Activated CD8-positive, alpha-beta memory T cell treated with anti-CD3 and anti-CD28 coated beads, Interleukin-2, amount 10 ng/mL, durations not matched to agents 7 days and 5 days (primary cell): ENCODE measurements around the gene RAB20. TPM values are rescaled to one million over a fixed set of nuclear protein-coding genes. Genes with fewer than 3 reads are reported as not detected.

Source experiments
- ATAC-seq: fragments of 150-1000 bp; cut with Tn5 transposase; one replicate; pipeline ENCODE4 v1.10.0; 2021; ENCODE audit warnings: moderate library complexity
- CTCF ChIA-PET: fragments of 350-600 bp; sonication (Branson Sonifier 250); formaldehyde crosslinking; loops from one replicate; lab custom pipeline; 2021; ENCODE audit warnings: antibody characterized with exemption; lab: Charles Lee
- DNase-seq: peaks from one replicate; pipeline ENCODE4 v3.0.0-alpha.2; 2020
- H3K27ac Mint-ChIP-seq: one replicate; pipeline ENCODE4 v1.8.0; 2021; ENCODE audit warnings: mild to moderate bottlenecking, mixed read lengths
- H3K27me3 Mint-ChIP-seq: one replicate; pipeline ENCODE4 v1.8.0; 2021; ENCODE audit warnings: mixed read lengths
- H3K36me3 Mint-ChIP-seq: one replicate; pipeline ENCODE4 v1.8.0; 2021; ENCODE audit warnings: mild to moderate bottlenecking, mixed read lengths
- H3K4me1 Mint-ChIP-seq: one replicate; pipeline ENCODE4 v1.8.0; 2021; ENCODE audit warnings: mixed read lengths
- H3K4me3 Mint-ChIP-seq: one replicate; pipeline ENCODE4 v1.8.0; 2021; ENCODE audit warnings: mild to moderate bottlenecking, moderate library complexity, mixed read lengths
- H3K9me3 Mint-ChIP-seq: one replicate; pipeline ENCODE4 v1.8.0; 2022; ENCODE audit warnings: low read depth, mixed read lengths
- total RNA-seq, 2 experiments: library from RNA; stranded (reverse); gene quantifications; one replicate each; pipeline ENCODE4 v1.2.3, GENCODE V29; 2021

Gene RAB20
- total RNA-seq, 2 experiments from 2014 or later, result 1.1 to 3.8 TPM

DNA sequence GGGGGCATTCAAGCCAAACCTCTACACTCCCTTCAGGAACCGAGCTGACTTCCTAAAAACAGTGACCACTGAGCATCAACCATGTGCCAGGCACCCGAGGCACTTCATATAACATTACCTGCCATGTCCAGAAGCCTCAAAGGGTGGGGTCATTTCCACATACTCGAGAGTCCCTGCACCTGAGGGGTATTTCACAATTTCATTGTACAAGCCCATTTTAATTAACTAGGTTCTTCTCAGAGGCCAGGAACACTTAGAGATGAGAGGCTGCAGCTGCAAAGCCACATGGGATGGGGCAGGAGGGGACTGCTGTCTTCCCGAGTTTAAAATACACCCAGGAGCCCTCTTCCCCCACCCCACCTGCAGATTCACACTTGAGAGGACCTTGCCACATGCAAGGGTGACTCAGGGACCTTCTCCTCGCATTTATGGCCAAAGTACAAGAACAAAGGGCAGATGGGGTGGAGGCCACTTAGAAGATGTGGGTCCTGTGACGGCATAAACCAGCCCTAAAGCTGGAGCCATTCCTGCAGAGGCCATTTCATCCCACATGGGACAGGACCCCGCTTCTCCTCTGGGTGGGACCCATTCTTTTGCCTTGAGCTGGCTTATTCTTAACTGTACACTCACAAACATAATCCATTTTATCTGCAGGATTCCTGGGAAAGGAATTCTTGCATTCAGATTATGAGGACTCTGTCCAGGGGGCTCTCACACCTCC, 43.9 kb downstream of the RAB20 start:
- Mint-ChIP-seq H3K27ac (no peak overlapping the region), H3K9me3 (no peaks in the 10 kb centered on the region), H3K4me3 (no peak overlapping the region), H3K27me3 (peaks cover 4% of the 10 kb centered on the region), H3K4me1 (peaks cover 32% of the 10 kb centered on the region), H3K36me3 (no peaks in the 10 kb centered on the region)
- no peak for ATAC-seq
- CTCF ChIA-PET, result no interaction called here
- DNase-seq, result no peak

DNA sequence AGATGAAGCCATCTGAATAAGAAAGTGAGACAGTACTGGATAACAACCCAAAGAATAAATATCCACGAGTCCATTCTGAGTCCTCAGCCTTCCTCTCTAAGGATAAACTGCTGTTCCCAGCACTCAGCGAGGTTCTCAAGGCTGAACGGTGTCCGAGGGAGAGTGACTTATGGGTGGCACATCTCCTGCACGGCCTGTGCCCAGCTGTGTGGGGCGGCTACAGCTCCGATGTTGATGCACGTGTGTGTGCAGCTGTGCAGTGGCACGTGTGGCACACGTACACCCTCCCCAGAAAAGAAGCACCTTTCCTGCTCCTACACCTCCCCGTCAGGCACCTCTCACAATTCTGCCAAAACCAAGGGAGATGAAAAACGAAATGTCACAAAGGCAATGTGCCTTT, 45.0 kb downstream of the RAB20 start:
- DNase-seq (no peak), ATAC-seq (no peak)
- Mint-ChIP-seq H3K27ac (no peak overlapping the region), H3K4me3 (no peak overlapping the region), H3K36me3 (no peaks in the 10 kb centered on the region), H3K27me3 (peaks cover 4% of the 10 kb centered on the region), H3K9me3 (no peaks in the 10 kb centered on the region), H3K4me1 (peaks cover 32% of the 10 kb centered on the region)
- CTCF ChIA-PET, result no interaction called here

DNA sequence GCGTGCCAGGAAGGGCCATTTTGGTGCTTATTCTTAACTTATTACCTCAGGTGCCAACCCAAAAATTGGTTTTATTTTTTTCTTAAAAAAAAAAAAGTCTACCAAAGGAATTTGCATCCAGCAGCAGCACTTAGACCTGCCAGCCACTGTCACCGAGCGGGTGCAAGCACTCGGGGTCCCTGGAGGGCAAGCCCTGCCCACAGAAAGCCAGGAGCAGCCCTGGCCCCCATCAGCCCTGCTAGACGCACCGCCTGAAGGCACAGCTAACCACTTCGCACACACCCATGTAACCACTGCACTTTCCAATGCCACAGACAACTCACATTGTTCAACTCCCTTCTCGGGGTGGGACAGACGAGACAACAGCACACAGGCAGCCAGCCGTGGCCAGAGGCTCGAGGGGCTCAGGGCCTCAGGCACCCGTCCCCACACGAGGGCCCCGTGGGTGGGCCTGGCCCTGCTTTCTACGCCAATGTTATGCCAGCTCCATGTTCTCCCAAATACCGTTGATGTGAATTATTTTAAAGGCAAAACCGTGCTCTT, 49.3 kb downstream of the RAB20 start:
- Mint-ChIP-seq H3K27ac (no peak overlapping the region), H3K27me3 (peaks cover 15% of the 10 kb centered on the region), H3K4me1 (peaks cover 24% of the 10 kb centered on the region), H3K4me3 (no peak overlapping the region), H3K9me3 (no peaks in the 10 kb centered on the region), H3K36me3 (no peaks in the 10 kb centered on the region)
- ATAC-seq, result no peak
- no peak for DNase-seq
- CTCF ChIA-PET, result no interaction called here

DNA sequence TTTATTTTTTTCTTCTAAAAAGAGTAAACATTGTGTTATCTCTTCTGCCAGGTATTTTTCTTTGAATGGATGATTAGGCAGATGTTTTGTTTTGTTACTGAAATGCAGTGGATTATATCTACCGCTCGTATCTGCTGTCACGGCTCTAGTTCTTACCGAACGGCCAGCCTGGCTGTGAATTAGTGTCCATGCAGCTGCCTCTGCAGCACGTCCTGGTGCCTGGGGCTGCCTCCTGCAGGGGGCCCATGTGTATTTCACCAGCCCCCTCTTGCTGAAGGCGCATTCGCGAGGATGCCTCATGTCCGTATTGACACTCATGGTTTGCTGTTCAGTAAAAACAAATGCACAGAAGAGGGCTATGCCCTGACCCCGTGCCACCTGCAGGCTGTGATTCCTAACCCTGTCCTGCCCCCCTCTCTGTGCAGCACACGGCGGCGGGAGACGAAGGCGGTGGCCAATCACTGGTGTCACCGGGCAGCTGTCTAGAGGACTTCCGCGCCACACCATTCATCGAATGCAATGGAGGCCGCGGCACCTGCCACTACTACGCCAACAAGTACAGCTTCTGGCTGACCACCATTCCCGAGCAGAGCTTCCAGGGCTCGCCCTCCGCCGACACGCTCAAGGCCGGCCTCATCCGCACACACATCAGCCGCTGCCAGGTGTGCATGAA, 49.9 kb downstream of the RAB20 start:
- H3K36me3 Mint-ChIP-seq, result no peaks in the 10 kb centered on the region
- no peak for DNase-seq
- H3K4me1 Mint-ChIP-seq, result peaks cover 21% of the 10 kb centered on the region
- CTCF ChIA-PET, result no interaction called here
- H3K27ac Mint-ChIP-seq, result no peak overlapping the region
- peaks cover 13% of the 10 kb centered on the region for H3K27me3 Mint-ChIP-seq
- ATAC-seq, result no peak
- no peaks in the 10 kb centered on the region for H3K9me3 Mint-ChIP-seq
- H3K4me3 Mint-ChIP-seq, result no peak overlapping the region

DNA sequence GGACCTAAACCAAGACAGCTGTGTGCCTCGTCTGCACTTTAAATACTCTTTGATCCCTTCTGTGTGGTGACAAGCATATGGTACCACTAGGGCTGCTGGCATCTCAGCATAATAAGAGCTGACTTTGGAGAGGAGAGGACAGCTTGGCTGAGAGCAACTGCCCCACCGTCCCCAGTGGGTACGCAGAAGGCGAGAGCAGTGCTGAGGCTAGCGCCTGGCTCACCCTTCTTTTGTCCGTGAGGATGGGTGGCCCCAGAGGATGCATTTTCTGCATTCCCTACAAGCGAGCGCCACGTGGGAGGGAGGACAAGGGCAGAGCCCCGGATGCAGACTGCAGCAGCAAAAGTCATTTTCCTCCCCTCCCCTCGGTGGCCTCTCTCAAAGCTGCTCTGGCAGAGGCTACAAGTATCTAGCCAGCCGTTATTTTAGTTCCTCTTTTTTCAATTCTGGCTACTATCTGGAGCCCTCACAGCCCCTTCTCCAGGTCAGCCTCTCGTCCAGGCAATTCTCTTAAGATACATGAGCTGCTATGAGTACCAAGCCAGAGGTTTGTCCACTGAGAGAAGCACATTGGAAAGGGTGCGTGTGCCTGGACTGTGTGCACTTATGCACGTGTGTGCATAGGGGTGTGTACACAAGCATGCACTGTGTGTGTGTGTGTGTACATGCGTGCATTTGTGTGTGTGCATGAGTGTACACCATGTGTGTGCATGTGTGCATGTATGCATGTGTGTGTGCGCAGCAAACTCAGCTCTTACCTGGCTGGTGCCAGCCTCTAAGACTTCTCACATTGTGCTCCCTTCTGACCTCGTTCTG, 51.3 kb downstream of the RAB20 start:
- peak; percentile 23 for ATAC-seq
- H3K4me1 Mint-ChIP-seq, result peaks cover 9% of the 10 kb centered on the region
- peaks cover 13% of the 10 kb centered on the region for H3K27me3 Mint-ChIP-seq
- DNase-seq, result no peak
- no peak overlapping the region for H3K27ac Mint-ChIP-seq
- no peaks in the 10 kb centered on the region for H3K9me3 Mint-ChIP-seq
- no peak overlapping the region for H3K4me3 Mint-ChIP-seq
- CTCF ChIA-PET, result no interaction called here
- H3K36me3 Mint-ChIP-seq, result no peaks in the 10 kb centered on the region

DNA sequence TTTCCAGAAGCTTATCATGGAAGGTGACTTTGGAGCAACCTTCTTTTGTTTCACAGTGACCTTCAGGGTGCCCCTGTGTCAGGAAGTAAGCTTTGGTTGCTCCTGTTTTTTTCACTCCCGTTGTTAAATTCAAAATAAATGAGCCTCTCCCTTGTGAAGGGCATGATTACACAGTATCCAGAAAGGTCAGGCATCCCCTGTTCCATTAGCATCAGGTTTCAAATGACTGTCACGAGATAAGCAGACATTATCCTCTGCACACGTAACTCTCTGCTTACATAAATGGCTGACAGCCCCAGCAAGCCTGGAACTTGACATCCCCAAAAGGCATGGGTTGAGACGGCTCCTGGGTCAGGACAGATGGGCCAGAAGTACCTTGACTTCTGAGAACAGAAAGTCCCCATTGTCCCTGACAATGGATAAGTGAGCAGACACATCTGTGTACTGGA, 52.0 kb downstream of the RAB20 start:
- H3K27ac Mint-ChIP-seq, result no peak overlapping the region
- ATAC-seq, result no peak
- H3K36me3 Mint-ChIP-seq, result no peaks in the 10 kb centered on the region
- DNase-seq, result no peak
- peaks cover 2% of the 10 kb centered on the region for H3K4me1 Mint-ChIP-seq
- CTCF ChIA-PET, result no interaction called here
- no peak overlapping the region for H3K4me3 Mint-ChIP-seq
- no peaks in the 10 kb centered on the region for H3K9me3 Mint-ChIP-seq
- peaks cover 13% of the 10 kb centered on the region for H3K27me3 Mint-ChIP-seq

DNA sequence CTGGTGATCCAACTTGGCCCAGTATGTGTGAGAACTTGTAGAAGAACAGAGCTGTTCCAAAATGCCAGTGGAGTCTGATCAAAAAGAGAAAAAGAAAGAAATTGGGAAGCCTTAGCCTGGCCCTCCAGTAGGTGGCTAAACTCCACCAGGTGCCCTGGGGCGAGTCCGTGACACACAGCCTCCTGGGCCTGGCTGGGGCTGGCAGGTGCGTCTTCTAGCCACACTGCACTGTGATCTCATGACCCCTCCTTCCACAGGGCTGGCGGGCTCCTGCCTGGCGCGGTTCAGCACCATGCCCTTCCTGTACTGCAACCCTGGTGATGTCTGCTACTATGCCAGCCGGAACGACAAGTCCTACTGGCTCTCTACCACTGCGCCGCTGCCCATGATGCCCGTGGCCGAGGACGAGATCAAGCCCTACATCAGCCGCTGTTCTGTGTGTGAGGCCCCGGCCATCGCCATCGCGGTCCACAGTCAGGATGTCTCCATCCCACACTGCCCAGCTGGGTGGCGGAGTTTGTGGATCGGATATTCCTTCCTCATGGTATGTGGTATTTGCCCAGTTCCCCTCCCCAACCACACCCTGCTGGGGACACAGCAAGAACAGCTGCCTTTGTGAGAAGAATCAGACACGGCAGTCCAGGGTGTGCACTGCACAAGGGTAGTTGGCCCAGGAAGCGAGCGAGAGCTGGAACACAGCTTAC, 53.7 kb downstream of the RAB20 start:
- Mint-ChIP-seq H3K9me3 (no peaks in the 10 kb centered on the region), H3K27me3 (peaks cover 13% of the 10 kb centered on the region), H3K36me3 (no peaks in the 10 kb centered on the region), H3K27ac (no peak overlapping the region), H3K4me1 (no peaks in the 10 kb centered on the region), H3K4me3 (no peak overlapping the region)
- CTCF ChIA-PET, result no interaction called here
- DNase-seq (no peak), ATAC-seq (no peak)

DNA sequence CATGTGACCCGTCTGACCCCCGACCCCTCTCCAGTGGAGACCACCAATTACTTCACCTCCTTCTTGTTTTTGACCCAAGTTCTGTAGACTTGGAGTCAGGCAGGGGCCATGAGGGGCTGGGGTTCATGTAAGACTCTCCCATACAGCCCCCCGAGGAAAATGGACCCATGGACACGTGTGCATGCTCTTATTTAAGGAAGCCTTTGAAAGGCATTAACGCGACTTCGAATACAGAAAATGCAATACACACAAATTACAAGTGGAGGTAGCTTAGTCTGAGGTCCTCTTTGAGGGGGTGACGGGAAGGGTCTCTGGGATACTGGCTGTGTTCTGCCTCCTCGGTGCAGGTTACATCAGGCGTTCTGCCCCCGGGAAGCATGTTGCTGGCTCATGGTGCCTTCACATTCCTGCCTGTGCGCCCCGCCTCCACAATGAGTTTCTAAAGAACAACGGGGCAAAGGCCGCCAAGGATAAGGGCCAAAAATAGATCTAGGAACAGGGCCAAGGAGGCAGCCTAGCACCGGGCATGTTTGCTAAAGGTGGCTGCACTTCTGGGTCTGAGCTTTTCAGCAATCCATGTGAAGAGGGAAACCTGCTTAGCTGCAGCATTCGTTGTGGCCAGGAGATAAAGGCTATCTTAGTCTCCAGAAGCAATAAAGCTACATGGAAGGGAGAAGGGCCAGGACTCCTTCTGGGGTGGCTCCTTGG, 54.5 kb downstream of the RAB20 start:
- H3K4me3 Mint-ChIP-seq, result no peak overlapping the region
- CTCF ChIA-PET, result no interaction called here

DNA sequence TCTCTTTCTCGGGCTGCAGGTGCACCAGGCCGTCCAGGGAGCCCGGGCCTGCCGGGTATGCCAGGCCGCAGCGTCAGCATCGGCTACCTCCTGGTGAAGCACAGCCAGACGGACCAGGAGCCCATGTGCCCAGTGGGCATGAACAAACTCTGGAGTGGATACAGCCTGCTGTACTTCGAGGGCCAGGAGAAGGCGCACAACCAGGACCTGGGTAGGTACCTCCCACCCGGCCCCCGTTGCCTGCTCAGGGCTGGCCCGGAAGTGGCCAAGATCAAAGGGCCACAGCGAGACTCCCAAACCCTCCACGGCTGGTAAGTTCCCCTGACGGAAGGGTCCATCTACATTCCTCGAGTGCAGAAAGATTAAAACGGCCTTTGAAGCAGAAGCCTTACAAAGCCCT, 55.1 kb downstream of the RAB20 start:
- Mint-ChIP-seq H3K27ac (no peak overlapping the region), H3K36me3 (no peaks in the 10 kb centered on the region), H3K9me3 (no peaks in the 10 kb centered on the region), H3K4me1 (no peaks in the 10 kb centered on the region), H3K27me3 (peaks cover 20% of the 10 kb centered on the region), H3K4me3 (no peak overlapping the region)
- DNase-seq (no peak), ATAC-seq (no peak)
- CTCF ChIA-PET, result no interaction called here

More for the DNA sequence above, 54.5 kb downstream of the RAB20 start:
- H3K9me3 Mint-ChIP-seq, result no peaks in the 10 kb centered on the region
- H3K27me3 Mint-ChIP-seq, result peaks cover 18% of the 10 kb centered on the region
- H3K27ac Mint-ChIP-seq, result no peak overlapping the region
- H3K36me3 Mint-ChIP-seq, result no peaks in the 10 kb centered on the region
- H3K4me1 Mint-ChIP-seq, result no peaks in the 10 kb centered on the region
- no peak for DNase-seq
- ATAC-seq, result no peak

DNA sequence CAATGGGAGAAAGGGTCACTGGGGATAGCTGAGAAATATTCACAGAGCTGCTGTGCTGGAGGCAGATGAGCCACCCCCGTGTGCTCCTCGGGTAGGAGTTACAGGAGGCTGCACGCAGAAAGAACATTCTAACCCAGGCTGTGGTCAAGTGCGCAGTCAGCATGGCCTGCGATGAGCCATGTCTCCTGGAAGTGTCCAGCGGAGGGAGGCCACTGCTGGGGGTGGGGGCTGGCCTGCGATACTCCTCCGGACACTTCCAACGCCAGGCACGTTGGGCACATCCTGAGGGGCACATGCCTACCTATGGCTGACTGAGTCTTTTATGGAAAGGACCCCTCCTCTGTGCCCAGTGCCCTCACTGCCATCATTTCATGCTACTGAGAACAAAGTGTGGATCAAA, 55.9 kb downstream of the RAB20 start:
- no peak for DNase-seq
- no peak for ATAC-seq
- H3K4me1 Mint-ChIP-seq, result no peaks in the 10 kb centered on the region
- H3K27ac Mint-ChIP-seq, result no peak overlapping the region
- no peak overlapping the region for H3K4me3 Mint-ChIP-seq
- no peaks in the 10 kb centered on the region for H3K9me3 Mint-ChIP-seq
- CTCF ChIA-PET, result no interaction called here
- peaks cover 22% of the 10 kb centered on the region for H3K27me3 Mint-ChIP-seq
- H3K36me3 Mint-ChIP-seq, result no peaks in the 10 kb centered on the region

DNA sequence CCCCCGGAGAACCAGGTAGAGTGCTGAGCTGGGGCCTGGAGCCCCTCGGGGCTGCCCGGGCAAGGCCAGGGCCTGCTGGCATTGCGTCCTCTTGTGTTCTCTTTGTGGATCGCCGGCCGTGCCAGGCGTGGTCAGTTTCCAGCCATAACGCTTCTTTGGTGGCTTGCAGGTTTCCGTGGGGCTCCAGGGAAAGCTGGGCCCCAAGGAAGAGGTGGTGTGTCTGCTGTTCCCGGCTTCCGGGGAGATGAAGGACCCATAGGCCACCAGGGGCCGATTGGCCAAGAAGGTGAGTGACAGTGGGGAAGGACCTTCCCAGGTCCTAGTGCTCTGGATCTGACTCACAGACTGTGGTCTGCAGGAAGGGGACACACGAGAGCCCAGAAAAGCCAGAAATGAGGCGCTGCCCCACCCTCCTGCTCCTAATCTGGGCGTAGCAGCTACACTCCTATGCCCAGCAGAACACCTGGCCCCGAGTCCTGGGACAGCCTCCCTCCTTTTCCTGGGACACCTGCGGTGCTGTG, 57.5 kb downstream of the RAB20 start:
- CTCF ChIA-PET, result no interaction called here
- H3K36me3 Mint-ChIP-seq, result no peaks in the 10 kb centered on the region
- ATAC-seq, result no peak
- H3K27me3 Mint-ChIP-seq, result peaks cover 14% of the 10 kb centered on the region
- no peak overlapping the region for H3K27ac Mint-ChIP-seq
- no peak for DNase-seq
- H3K4me3 Mint-ChIP-seq, result no peak overlapping the region
- H3K4me1 Mint-ChIP-seq, result no peaks in the 10 kb centered on the region
- H3K9me3 Mint-ChIP-seq, result no peaks in the 10 kb centered on the region

DNA sequence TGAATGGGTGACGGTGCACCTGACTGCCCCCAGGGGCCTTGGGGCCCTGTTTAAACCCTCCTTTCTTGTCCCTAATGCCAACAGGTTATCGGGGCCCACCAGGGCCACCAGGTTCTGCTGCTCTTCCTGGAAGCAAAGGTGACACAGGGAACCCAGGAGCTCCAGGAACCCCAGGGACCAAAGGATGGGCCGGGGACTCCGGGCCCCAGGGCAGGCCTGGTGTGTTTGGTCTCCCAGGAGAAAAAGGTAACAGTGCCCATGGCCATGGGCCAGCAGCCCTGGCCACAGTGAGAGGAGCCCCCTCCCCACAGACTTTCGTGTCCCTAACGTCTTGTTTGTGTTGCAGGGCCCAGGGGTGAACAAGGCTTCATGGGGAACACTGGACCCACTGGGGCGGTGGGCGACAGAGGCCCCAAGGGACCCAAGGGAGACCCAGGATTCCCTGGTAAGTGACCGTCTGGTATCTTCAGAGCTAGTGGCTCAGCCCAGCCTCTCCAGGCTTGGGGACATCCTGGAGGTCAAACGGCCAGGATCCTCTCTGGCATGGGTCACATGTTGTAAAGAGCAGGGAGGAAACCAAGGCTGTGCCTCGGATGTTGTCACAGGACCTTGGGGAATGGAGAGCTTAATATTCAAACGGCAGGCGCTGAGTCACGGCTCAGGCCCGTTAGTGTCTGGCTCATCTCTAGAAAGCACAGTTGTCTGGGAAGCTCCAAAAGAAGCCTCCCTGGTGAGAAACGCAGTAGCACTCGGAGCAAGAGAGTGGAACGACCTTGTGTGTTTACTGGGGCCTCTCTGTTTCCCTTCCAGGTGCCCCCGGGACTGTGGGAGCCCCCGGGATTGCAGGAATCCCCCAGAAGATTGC, 58.3 kb downstream of the RAB20 start:
- CTCF ChIA-PET, result no interaction called here
- no peak overlapping the region for H3K4me3 Mint-ChIP-seq
- no peak overlapping the region for H3K27ac Mint-ChIP-seq
- H3K9me3 Mint-ChIP-seq, result no peaks in the 10 kb centered on the region
- no peak for ATAC-seq
- DNase-seq, result no peak
- H3K27me3 Mint-ChIP-seq, result peaks cover 14% of the 10 kb centered on the region
- no peaks in the 10 kb centered on the region for H3K36me3 Mint-ChIP-seq
- no peaks in the 10 kb centered on the region for H3K4me1 Mint-ChIP-seq
